Activated naive CD4-positive, alpha-beta T cell treated with anti-CD3 and anti-CD28 coated beads for 36 hours (primary cell): Measurements from ENCODE around the gene ETV6. TPM values are rescaled to one million over a fixed set of nuclear protein-coding genes. Genes with fewer than 3 reads are reported as not detected.

Experiments used
- CTCF ChIA-PET: fragments of 350-600 bp; sonication (Branson Sonifier 250); formaldehyde crosslinking; loops from one replicate; lab custom pipeline; 2021; ENCODE audit warnings: antibody characterized with exemption; lab: Charles Lee
- DNase-seq: peaks from one replicate; pipeline ENCODE4 v3.0.0-alpha.2; 2020
- H3K27ac Mint-ChIP-seq: one replicate; pipeline ENCODE4 v1.8.0; 2021; ENCODE audit warnings: mild to moderate bottlenecking, mixed read lengths
- H3K27me3 Mint-ChIP-seq: one replicate; pipeline ENCODE4 v1.8.0; 2021; ENCODE audit warnings: low read depth, mixed read lengths
- H3K36me3 Mint-ChIP-seq: one replicate; pipeline ENCODE4 v1.8.0; 2021; ENCODE audit warnings: low read depth, mixed read lengths
- H3K4me1 Mint-ChIP-seq: one replicate; pipeline ENCODE4 v1.8.0; 2021; ENCODE audit warnings: low read depth, mixed read lengths
- H3K4me3 Mint-ChIP-seq: one replicate; pipeline ENCODE4 v1.8.0; 2021; ENCODE audit warnings: mild to moderate bottlenecking, moderate library complexity, mixed read lengths
- H3K9me3 Mint-ChIP-seq: one replicate; pipeline ENCODE4 v1.8.0; 2021; ENCODE audit warnings: mixed read lengths
- intact Hi-C: fragments of 100-400 bp; cut with micrococcal nuclease; formaldehyde crosslinking; loops from one replicate; pipeline ENCODE4 v1.15.1; 2023
- total RNA-seq, 2 experiments: library from RNA; stranded (reverse); gene quantifications; one replicate each; pipeline ENCODE4 v1.2.3, GENCODE V29; 2021

ETV6 gene
- total RNA-seq, 2 experiments from 2014 or later = 48.1 to 48.6 TPM

DNA sequence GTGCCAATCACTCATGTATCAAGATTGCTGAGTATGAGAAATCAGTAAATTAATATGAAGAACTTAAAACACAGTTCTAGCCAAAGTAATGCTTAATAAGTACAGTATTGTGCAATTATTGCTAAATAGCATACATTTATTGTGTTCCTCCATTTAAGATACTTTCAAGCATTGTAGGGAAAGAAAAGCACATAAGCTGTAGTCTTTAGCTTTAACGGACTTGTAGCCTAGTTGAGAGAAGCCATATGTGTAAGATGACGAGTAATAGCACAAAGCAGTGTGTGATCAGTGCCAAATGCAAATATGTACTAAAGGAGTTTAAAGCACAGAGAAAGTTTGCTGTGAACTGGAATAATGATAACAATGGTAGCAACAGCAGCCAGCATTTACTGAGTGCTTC, 38.1 kb downstream of the ETV6 start:
- CTCF ChIA-PET = no interaction called here
- H3K9me3 Mint-ChIP-seq = no peaks in the 10 kb centered on the region
- H3K4me3 Mint-ChIP-seq = no peak overlapping the region
- H3K27me3 Mint-ChIP-seq = no peaks in the 10 kb centered on the region
- DNase-seq = no peak
- peaks cover 37% of the 10 kb centered on the region for H3K4me1 Mint-ChIP-seq
- H3K36me3 Mint-ChIP-seq = peaks cover 11% of the 10 kb centered on the region
- H3K27ac Mint-ChIP-seq = no peak overlapping the region
- intact Hi-C loops = no loop called here

- Mint-ChIP-seq H3K27ac (no peak overlapping the region), H3K9me3 (no peaks in the 10 kb centered on the region)
- DNase-seq = no peak
These were observed 38.9 kb downstream of the ETV6 start for GRCh38 chr12:11688379-11688778.

GRCh38 chr12:11688831-11689230, 39.4 kb downstream of the ETV6 start:
- intact Hi-C loops = no loop called here
- peaks cover 9% of the 10 kb centered on the region for H3K36me3 Mint-ChIP-seq
- H3K27me3 Mint-ChIP-seq = no peaks in the 10 kb centered on the region
- H3K27ac Mint-ChIP-seq = no peak overlapping the region
- DNase-seq = no peak
- no peak overlapping the region for H3K4me3 Mint-ChIP-seq
- CTCF ChIA-PET = interaction anchor here (0.8 to 1.3 kb wide), 2 partner anchors 107 to 345 kb away, joined by 3 to 5 read pairs; no protein-coding TSS in a partner anchor
- H3K9me3 Mint-ChIP-seq = no peaks in the 10 kb centered on the region
- H3K4me1 Mint-ChIP-seq = peaks cover 27% of the 10 kb centered on the region

More at GRCh38 chr12:11688379-11688778, 38.9 kb downstream of the ETV6 start:
- CTCF ChIA-PET = interaction anchor here (0.8 kb wide), 1 partner anchor 108 kb away, joined by 3 read pairs; no protein-coding TSS in a partner anchor
- peaks cover 30% of the 10 kb centered on the region for H3K4me1 Mint-ChIP-seq
- H3K27me3 Mint-ChIP-seq = no peaks in the 10 kb centered on the region
- no peak overlapping the region for H3K4me3 Mint-ChIP-seq
- intact Hi-C loops = no loop called here
- H3K36me3 Mint-ChIP-seq = peaks cover 9% of the 10 kb centered on the region

GRCh38 chr12:11689591-11690186, 40.2 kb downstream of the ETV6 start:
- intact Hi-C loops = no loop called here
- Mint-ChIP-seq H3K36me3 (peaks cover 9% of the 10 kb centered on the region), H3K4me3 (no peak overlapping the region), H3K9me3 (no peaks in the 10 kb centered on the region), H3K27ac (no peak overlapping the region), H3K4me1 (peaks cover 24% of the 10 kb centered on the region), H3K27me3 (no peaks in the 10 kb centered on the region)
- DNase-seq = no peak
- CTCF ChIA-PET = interaction anchor here (0.6 to 1.3 kb wide), 3 partner anchors 71 to 867 kb away, joined by 3 to 5 read pairs (median 4); no protein-coding TSS in a partner anchor

DNA sequence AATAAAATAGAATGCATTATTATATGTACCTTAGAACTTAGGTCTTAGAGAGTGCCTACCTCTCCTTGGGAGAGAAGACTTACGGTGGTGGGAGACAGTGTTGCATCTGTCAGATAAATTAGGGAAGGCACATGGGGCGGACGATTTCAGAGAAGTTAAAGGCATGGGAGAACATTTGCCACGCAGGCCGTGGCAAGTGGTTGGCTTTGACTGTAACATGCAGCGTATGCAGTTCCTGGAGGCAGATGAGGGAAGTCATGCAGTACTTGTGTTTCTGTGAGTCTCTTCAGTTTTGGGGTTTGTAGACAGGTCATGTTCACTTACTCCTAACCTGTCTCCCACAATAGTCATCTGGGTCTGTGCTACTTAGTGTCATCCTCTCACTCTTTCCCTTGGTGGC, 43.6 kb downstream of the ETV6 start:
- peaks cover 9% of the 10 kb centered on the region for H3K36me3 Mint-ChIP-seq
- H3K4me3 Mint-ChIP-seq = no peak overlapping the region
- H3K27me3 Mint-ChIP-seq = no peaks in the 10 kb centered on the region
- intact Hi-C loops = no loop called here
- no peak for DNase-seq
- peaks cover 36% of the 10 kb centered on the region for H3K4me1 Mint-ChIP-seq
- no peaks in the 10 kb centered on the region for H3K9me3 Mint-ChIP-seq
- H3K27ac Mint-ChIP-seq = no peak overlapping the region
- CTCF ChIA-PET = no interaction called here

DNA sequence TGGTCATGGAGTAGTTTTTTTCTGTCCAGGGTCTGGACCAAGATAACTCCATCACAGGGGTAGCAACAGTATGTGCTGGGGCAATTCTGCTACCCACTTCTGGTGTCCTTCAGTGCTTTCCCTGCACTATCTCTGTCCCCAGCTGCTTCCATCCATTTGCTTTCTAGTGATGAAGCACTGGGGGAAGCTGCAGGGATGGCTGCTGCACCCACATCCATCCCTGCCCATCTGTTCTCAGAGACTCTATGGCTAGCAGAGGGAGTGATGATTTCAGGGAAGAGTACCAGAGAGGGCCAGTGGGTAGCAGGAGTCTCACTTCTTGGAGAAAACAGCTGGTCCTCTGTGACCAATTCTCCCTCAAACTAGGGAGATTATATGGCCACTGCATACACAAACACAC, 44.1 kb downstream of the ETV6 start:
- no peak for DNase-seq
- H3K4me1 Mint-ChIP-seq = peaks cover 41% of the 10 kb centered on the region
- H3K27me3 Mint-ChIP-seq = no peaks in the 10 kb centered on the region
- no peak overlapping the region for H3K27ac Mint-ChIP-seq
- no peaks in the 10 kb centered on the region for H3K9me3 Mint-ChIP-seq
- CTCF ChIA-PET = no interaction called here
- H3K36me3 Mint-ChIP-seq = peaks cover 9% of the 10 kb centered on the region
- intact Hi-C loops = no loop called here
- H3K4me3 Mint-ChIP-seq = no peak overlapping the region

DNA sequence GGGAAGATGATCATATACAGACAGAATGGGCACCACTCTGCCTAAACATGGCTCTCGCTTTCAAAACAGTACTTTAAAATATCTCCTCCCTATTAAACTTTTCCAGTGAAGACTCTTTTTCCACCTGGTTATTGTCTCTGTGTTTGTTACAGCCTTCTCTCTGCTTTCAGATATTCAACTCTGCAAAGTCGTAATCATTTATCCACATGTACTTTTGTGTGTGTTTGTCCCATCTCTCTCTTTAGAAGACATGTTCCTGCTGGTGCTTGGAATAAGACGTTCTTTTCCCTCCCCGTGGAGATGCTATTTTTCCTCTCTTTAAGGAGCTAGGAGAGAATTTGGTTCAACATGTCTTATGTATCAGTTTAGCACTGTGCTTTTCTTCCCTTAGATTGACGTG, 45.1 kb downstream of the ETV6 start:
- Mint-ChIP-seq H3K36me3 (peaks cover 5% of the 10 kb centered on the region), H3K4me3 (no peak overlapping the region), H3K4me1 (peaks cover 36% of the 10 kb centered on the region), H3K9me3 (no peaks in the 10 kb centered on the region), H3K27me3 (no peaks in the 10 kb centered on the region), H3K27ac (no peak overlapping the region)
- CTCF ChIA-PET = no interaction called here
- intact Hi-C loops = no loop called here
- DNase-seq = no peak

DNA sequence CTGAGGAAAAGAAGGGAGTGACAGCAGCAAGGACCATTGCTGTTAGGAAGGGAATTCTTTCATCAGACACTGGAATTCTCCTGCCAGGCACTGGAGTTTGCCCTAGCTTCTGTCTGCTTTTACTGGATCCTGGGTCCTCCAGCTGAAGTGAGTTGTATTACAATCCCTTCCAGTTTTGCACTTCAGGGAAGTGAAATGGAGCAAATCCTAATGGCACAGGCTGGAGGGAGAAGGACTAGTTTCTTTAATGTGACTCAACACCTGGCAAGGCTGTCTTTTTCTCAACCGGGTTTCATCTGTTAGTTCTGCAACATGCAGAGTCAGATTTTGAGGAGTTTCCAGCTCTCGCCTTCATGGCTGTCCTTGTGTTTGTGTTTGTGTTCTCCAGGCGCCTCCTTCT, 45.8 kb downstream of the ETV6 start:
- H3K9me3 Mint-ChIP-seq = no peaks in the 10 kb centered on the region
- H3K27ac Mint-ChIP-seq = no peak overlapping the region
- intact Hi-C loops = loop anchor here (1.0 kb wide), 1 partner anchor 26 kb away; no protein-coding TSS in a partner anchor
- CTCF ChIA-PET = no interaction called here
- no peak for DNase-seq
- H3K4me1 Mint-ChIP-seq = peaks cover 31% of the 10 kb centered on the region
- H3K4me3 Mint-ChIP-seq = no peak overlapping the region
- H3K36me3 Mint-ChIP-seq = peaks cover 2% of the 10 kb centered on the region
- H3K27me3 Mint-ChIP-seq = no peaks in the 10 kb centered on the region

GRCh38 chr12:11696084-11696483, 46.6 kb downstream of the ETV6 start:
- peaks cover 33% of the 10 kb centered on the region for H3K4me1 Mint-ChIP-seq
- no peaks in the 10 kb centered on the region for H3K36me3 Mint-ChIP-seq
- H3K9me3 Mint-ChIP-seq = no peaks in the 10 kb centered on the region
- no peaks in the 10 kb centered on the region for H3K27me3 Mint-ChIP-seq
- H3K27ac Mint-ChIP-seq = no peak overlapping the region
- no peak for DNase-seq
- CTCF ChIA-PET = no interaction called here
- H3K4me3 Mint-ChIP-seq = no peak overlapping the region
- intact Hi-C loops = no loop called here

DNA sequence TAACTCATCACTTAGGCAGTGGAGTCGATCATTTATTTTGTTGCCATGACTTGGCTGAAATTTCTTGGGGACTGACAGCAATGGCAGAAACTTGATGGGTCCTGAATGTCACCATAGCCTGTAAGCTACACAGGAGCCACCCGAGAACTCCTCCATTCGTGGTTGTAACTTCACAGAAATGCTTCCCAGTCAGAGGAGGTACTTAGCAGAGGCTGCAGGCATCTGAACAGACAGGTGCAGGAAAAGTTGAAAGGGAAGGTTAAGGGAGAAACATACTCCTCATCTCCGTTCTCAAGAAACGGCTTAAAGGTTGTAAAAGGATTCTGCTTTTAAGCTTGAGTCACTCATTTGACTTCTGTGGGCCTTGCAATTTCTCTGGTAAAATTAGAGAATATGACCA, 47.7 kb downstream of the ETV6 start:
- intact Hi-C loops = no loop called here
- Mint-ChIP-seq H3K4me1 (peaks cover 39% of the 10 kb centered on the region), H3K27ac (no peak overlapping the region), H3K4me3 (no peak overlapping the region), H3K36me3 (no peaks in the 10 kb centered on the region), H3K27me3 (no peaks in the 10 kb centered on the region), H3K9me3 (no peaks in the 10 kb centered on the region)
- CTCF ChIA-PET = no interaction called here
- DNase-seq = no peak

DNA sequence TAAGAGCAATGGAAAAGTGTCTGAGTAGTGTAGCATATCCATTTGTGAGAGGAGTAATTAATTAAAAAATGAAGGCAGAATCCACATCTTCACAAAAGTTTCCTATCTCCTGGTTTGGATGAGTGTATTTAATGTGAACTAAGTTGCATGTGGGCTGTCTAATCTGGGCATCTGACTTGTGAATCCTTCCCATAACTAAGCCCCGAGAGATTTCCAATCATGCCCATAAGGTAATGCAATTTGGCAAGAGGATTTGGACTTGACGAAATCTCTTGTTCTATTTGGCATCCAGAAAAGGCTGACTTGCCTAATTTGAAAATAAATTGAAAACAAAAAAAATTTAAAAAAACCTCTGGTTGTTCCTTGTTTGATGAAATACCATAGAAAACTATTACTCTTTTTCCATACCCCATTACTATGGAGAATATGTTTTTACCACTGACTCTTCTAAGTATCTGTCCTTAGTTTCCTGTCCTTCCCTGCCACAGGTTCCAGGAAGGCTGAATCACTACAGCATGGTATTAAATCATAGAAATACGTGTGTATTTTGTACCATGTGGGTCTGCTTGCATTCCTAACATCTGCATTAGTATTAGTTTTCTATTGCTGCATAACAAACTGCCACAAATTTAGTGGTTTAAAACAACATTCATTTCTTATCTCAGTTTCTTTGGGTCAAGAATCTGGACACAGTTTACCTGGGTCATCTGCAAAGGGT, 48.4 kb downstream of the ETV6 start:
- Mint-ChIP-seq H3K4me3 (no peak overlapping the region), H3K9me3 (no peaks in the 10 kb centered on the region), H3K36me3 (no peaks in the 10 kb centered on the region), H3K27me3 (no peaks in the 10 kb centered on the region), H3K27ac (no peak overlapping the region), H3K4me1 (peaks cover 46% of the 10 kb centered on the region)
- CTCF ChIA-PET = no interaction called here
- intact Hi-C loops = no loop called here
- DNase-seq = no peak

GRCh38 chr12:11698729-11699128, 49.3 kb downstream of the ETV6 start:
- Mint-ChIP-seq H3K4me3 (no peak overlapping the region), H3K27ac (no peak overlapping the region), H3K36me3 (peaks cover 2% of the 10 kb centered on the region), H3K4me1 (peaks cover 54% of the 10 kb centered on the region), H3K27me3 (no peaks in the 10 kb centered on the region), H3K9me3 (no peaks in the 10 kb centered on the region)
- CTCF ChIA-PET = no interaction called here
- intact Hi-C loops = no loop called here
- DNase-seq = no peak

- Mint-ChIP-seq H3K27ac (peak overlapping the region; percentile 42), H3K9me3 (no peaks in the 10 kb centered on the region), H3K4me3 (no peak overlapping the region), H3K27me3 (no peaks in the 10 kb centered on the region), H3K36me3 (peaks cover 8% of the 10 kb centered on the region), H3K4me1 (peaks cover 56% of the 10 kb centered on the region)
- no peak for DNase-seq
- intact Hi-C loops = no loop called here
- CTCF ChIA-PET = interaction anchor here (0.7 to 1.0 kb wide), 2 partner anchors 332 to 502 kb away, joined by 3 to 4 read pairs; no protein-coding TSS in a partner anchor
These were observed 52.0 kb downstream of the ETV6 start for GRCh38 chr12:11701433-11701832.
